Activated CD4-positive, CD25-positive, alpha-beta regulatory T cell (primary cell): Measurements from ENCODE around the gene KARS1.

Source experiments
- DNase-seq, 4 experiments: peaks; one replicate each; lab custom pipeline; 2025; lab: John Stamatoyannopoulos, UW

Gene KARS1

DNA sequence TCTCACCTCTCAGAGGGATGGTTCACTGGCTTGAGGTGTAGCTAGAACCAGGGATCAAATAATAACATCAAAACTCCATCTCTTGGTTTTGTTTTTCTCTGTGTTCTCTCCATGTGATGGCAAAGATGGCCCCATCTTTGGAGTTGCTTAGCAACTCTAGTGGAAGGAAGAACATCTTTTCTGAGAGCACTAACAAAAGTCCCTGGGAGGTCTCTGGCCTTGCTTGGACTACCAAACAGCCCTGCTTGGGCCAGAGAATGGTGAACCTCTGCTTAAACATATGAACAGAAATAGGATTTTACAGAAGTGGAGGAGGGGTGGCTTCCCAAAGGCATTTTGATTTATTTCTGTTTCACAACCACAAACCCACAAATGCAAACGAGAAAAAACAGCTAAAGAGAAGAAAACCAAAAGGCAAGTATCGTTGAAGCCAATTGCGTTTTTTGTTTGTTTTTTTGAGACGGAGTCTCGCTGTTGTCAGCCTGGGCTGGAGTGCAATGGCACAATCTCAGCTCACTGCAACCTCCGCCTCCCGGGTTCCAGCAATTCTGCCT is 68.1 kb downstream of the KARS1 start:
- DNase-seq = no peak

GRCh38 chr16:75578725-75579124 is 68.7 kb downstream of the KARS1 start:
- DNase-seq = no peak

- no peak for DNase-seq
Measured at GRCh38 chr16:75578212-75578611, 69.3 kb downstream of the KARS1 start.
